ENCODE measurements around the gene PSAPL1.

DNA sequence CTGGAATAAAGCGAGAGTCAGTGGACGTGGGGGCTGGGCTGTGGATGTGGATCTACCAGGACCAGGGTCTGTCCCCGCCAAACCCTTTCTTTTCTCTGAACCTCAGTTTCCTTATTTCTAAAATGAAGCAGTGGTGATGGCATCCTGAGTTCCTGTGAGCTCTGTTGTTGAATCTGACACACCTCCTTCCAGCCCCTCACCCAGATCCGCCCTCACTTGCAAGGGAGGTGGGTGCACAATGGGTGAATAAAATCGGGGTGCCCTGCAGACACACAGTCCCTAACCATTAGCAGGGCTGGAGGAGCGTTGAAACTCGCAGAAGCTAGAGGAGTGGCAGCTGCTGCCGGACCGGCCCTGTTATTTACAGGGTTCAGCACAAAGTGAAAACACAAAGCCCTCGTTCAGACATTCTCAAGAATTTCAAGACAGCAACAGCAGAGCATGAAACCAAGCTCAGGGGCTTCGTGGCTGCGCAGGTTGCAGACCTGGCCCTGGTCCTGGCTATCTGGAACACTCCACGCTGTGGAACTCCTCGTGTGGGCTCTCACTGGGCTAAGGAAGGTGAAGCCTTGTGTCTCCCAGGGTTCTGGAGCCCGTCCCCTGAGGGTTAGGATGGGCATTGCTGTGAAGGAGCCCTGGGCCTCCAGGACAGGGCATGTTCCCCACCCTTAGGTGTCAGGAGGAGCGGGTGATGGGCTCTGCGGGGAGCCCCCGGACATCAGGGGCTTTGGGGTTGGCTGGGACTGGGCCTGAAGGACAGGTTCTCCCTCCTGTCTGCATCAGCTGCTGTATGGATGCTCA lies 42.9 kb downstream of the PSAPL1 start:
- TF ChIP-seq, protein P1, sequence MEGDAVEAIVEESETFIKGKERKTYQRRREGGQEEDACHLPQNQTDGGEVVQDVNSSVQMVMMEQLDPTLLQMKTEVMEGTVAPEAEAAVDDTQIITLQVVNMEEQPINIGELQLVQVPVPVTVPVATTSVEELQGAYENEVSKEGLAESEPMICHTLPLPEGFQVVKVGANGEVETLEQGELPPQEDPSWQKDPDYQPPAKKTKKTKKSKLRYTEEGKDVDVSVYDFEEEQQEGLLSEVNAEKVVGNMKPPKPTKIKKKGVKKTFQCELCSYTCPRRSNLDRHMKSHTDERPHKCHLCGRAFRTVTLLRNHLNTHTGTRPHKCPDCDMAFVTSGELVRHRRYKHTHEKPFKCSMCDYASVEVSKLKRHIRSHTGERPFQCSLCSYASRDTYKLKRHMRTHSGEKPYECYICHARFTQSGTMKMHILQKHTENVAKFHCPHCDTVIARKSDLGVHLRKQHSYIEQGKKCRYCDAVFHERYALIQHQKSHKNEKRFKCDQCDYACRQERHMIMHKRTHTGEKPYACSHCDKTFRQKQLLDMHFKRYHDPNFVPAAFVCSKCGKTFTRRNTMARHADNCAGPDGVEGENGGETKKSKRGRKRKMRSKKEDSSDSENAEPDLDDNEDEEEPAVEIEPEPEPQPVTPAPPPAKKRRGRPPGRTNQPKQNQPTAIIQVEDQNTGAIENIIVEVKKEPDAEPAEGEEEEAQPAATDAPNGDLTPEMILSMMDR (IDR thresholded peaks at IDR 0.05) = no peak
- TF ChIP-seq POLR2AphosphoS5 (IDR thresholded peaks at IDR 0.05) (no peak), POLR2A (IDR thresholded peaks at IDR 0.05) (no peak)
